Measurements from ENCODE around the gene GPR162. TPM values are rescaled to one million over a fixed set of nuclear protein-coding genes. Genes with fewer than 3 reads are reported as not detected.

Gene GPR162
- polyA plus RNA-seq, 1 donor (not counting 4 experiments of a cell fraction or from before 2014, with no cell fraction given): 0.09 TPM

DNA sequence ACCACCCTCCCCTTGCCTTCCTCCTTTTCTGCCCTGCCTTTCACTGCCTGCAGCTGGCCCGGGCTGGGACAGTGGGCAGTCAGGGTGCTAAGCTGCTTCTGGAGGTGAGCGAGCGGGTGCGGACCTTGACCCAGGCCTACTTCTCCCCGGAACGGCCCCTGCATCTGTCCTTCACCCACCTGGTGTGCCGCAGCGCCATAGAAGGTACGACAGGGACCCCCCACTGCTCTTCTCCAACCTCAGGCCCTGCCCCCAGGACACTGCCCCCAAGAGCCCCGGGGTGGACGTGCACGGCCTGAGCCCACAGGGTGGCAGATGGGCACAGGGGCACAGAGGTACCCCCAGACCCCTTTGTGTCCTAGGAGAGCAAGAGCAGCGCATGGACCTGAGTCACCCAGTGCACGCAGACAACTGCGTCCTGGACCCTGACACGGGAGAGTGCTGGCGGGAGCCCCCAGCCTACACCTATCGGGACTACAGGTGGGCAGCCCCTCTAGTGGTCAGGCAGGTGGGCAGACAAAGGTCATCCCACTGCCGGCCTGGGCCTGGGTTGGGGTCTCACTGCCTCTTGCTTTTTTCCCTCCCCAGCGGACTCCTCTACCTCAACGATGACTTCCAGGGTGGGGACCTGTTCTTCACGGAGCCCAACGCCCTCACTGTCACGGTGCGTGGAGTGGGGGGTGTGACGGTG is 15.9 kb downstream of the GPR162 start:
- Histone ChIP-seq H3K27ac (ENCODE audit: control insufficient read depth, insufficient read depth, low read length) (no peak overlapping the region), H3K36me3 (ENCODE audit: control insufficient read depth in 2 of 2, extremely low read depth in 1 of 2, insufficient read depth in 2 of 2, low read length in 2 of 2) (peaks cover 0 to 4% of the 10 kb centered on the region in 2 experiments), H3K27me3 (ENCODE audit: control insufficient read depth, extremely low read depth, insufficient read depth, low read length) (no peaks in the 10 kb centered on the region), H3K9me3 (ENCODE audit: control insufficient read depth, low read depth, low read length) (no peaks in the 10 kb centered on the region), H3K4me1 (ENCODE audit: control insufficient read depth, extremely low read depth, insufficient read depth, low read length) (no peaks in the 10 kb centered on the region), H3K4me3 (ENCODE audit: control insufficient read depth in 2 of 3, extremely low read depth in 1 of 3, insufficient read depth in 2 of 3, low read depth in 1 of 3, low read length in 3 of 3) (no peak overlapping the region), H4K20me1 (ENCODE audit: control insufficient read depth, extremely low read depth, insufficient read depth, low read length) (peaks cover 2% of the 10 kb centered on the region), H3K4me2 (ENCODE audit: control insufficient read depth, extremely low read depth, insufficient read depth, low read depth, low read length) (no peak overlapping the region), H3K79me2 (ENCODE audit: control insufficient read depth, insufficient read depth, low read length) (no peaks in the 10 kb centered on the region), H3K9ac (ENCODE audit: control insufficient read depth, extremely low read depth, insufficient read depth, low read length) (no peak overlapping the region), H3K9me1 (ENCODE audit: control insufficient read depth, extremely low read depth, insufficient read depth, low read length) (no peaks in the 10 kb centered on the region), H2AFZ (ENCODE audit: control insufficient read depth, low read length) (no peak overlapping the region)
- FAIRE-seq (no peak), DNase-seq (ENCODE audit: low read depth, low spot score) (no peak)
- dilution Hi-C loops (cut with MboI; ENCODE audit: extremely low pct_ligation_motif_present, low sequenced_read_pairs): no loop called here
- TF ChIP-seq, protein P1, sequence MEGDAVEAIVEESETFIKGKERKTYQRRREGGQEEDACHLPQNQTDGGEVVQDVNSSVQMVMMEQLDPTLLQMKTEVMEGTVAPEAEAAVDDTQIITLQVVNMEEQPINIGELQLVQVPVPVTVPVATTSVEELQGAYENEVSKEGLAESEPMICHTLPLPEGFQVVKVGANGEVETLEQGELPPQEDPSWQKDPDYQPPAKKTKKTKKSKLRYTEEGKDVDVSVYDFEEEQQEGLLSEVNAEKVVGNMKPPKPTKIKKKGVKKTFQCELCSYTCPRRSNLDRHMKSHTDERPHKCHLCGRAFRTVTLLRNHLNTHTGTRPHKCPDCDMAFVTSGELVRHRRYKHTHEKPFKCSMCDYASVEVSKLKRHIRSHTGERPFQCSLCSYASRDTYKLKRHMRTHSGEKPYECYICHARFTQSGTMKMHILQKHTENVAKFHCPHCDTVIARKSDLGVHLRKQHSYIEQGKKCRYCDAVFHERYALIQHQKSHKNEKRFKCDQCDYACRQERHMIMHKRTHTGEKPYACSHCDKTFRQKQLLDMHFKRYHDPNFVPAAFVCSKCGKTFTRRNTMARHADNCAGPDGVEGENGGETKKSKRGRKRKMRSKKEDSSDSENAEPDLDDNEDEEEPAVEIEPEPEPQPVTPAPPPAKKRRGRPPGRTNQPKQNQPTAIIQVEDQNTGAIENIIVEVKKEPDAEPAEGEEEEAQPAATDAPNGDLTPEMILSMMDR (optimal IDR thresholded peaks at IDR 0.05 in 1 of 3, IDR thresholded peaks at IDR 0.05 in 1 of 3, conservative IDR thresholded peaks at IDR 0.05 in 1 of 3; ENCODE audit: extremely low read depth in 1 of 3, insufficient read depth in 2 of 3, low read length in 3 of 3): no peak
- no peak for TF ChIP-seq EZH2 (IDR thresholded peaks at IDR 0.05; ENCODE audit: low read length)

DNA sequence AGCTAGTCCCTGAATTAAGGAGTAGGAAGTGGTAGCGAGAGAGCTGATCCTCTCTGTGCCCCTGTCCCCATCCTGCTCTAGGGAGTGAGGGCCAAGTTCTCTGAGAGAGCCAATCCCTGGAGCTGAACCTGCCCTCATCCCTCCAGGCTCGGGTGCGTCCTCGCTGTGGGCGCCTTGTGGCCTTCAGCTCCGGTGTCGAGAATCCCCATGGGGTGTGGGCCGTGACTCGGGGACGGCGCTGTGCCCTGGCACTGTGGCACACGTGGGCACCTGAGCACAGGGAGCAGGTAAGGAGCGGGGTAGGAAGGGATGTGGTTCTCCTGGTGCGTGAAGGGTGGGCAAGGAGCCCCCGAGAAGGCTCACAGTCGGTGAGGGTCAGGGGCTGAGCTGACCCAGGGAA is 17.2 kb downstream of the GPR162 start:
- no peaks in the 10 kb centered on the region for H3K27me3 ChIP-seq (ENCODE audit: control insufficient read depth, extremely low read depth, insufficient read depth, low read length)
- no peak overlapping the region for H3K4me3 ChIP-seq (ENCODE audit: control insufficient read depth in 2 of 3, extremely low read depth in 1 of 3, insufficient read depth in 2 of 3, low read depth in 1 of 3, low read length in 3 of 3)
- dilution Hi-C loops (cut with MboI; ENCODE audit: extremely low pct_ligation_motif_present, low sequenced_read_pairs): no loop called here
- no peaks in the 10 kb centered on the region for H3K9me1 ChIP-seq (ENCODE audit: control insufficient read depth, extremely low read depth, insufficient read depth, low read length)
- DNase-seq (ENCODE audit: low read depth, low spot score): no peak
- H3K9me3 ChIP-seq (ENCODE audit: control insufficient read depth, low read depth, low read length): no peaks in the 10 kb centered on the region
- H3K36me3 ChIP-seq (ENCODE audit: control insufficient read depth in 2 of 2, extremely low read depth in 1 of 2, insufficient read depth in 2 of 2, low read length in 2 of 2): peaks cover 0 to 4% of the 10 kb centered on the region in 2 experiments
- TF ChIP-seq EZH2 (IDR thresholded peaks at IDR 0.05; ENCODE audit: low read length): no peak
- TF ChIP-seq, protein P1 (optimal IDR thresholded peaks at IDR 0.05 in 1 of 3, IDR thresholded peaks at IDR 0.05 in 1 of 3, conservative IDR thresholded peaks at IDR 0.05 in 1 of 3; ENCODE audit: extremely low read depth in 1 of 3, insufficient read depth in 2 of 3, low read length in 3 of 3): no peak
- H3K27ac ChIP-seq (ENCODE audit: control insufficient read depth, insufficient read depth, low read length): no peak overlapping the region
- H2AFZ ChIP-seq (ENCODE audit: control insufficient read depth, low read length): no peak overlapping the region
- H4K20me1 ChIP-seq (ENCODE audit: control insufficient read depth, extremely low read depth, insufficient read depth, low read length): peaks cover 2% of the 10 kb centered on the region
- H3K4me2 ChIP-seq (ENCODE audit: control insufficient read depth, extremely low read depth, insufficient read depth, low read depth, low read length): no peak overlapping the region
- no peak overlapping the region for H3K9ac ChIP-seq (ENCODE audit: control insufficient read depth, extremely low read depth, insufficient read depth, low read length)
- no peaks in the 10 kb centered on the region for H3K4me1 ChIP-seq (ENCODE audit: control insufficient read depth, extremely low read depth, insufficient read depth, low read length)
- FAIRE-seq: no peak
- no peaks in the 10 kb centered on the region for H3K79me2 ChIP-seq (ENCODE audit: control insufficient read depth, insufficient read depth, low read length)
